D341Med (cell line): ENCODE results near the gene SPECC1L.
A peak's percentile ranks its signal among the peaks of the same experiment; 100 is the strongest.

ENCODE experiments used
- DNase-seq: peaks from one replicate; pipeline ENCODE4 v3.0.0; 2012; ENCODE audit warnings: low spot score

Gene SPECC1L

DNA sequence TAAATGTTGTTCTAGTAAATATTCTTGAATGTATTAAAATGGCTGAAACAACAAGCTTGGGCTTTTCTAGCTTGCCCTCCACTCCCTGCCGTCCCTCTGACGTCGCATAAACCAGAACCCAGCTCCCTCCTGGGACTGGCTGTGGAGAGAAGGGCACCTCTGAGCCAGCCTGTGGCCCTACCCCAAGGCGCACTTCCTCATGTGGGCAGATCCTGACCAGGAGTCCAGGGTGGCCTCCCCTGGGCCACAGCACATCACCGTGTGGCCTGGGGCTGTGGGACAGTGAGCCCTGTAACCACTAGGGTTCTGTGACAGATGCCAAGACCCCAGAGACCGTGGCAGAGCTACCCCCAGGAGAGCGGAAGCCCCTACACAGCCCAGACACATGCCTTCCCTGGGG, 146.6 kb downstream of the SPECC1L start:
- DNase-seq = no peak

DNA sequence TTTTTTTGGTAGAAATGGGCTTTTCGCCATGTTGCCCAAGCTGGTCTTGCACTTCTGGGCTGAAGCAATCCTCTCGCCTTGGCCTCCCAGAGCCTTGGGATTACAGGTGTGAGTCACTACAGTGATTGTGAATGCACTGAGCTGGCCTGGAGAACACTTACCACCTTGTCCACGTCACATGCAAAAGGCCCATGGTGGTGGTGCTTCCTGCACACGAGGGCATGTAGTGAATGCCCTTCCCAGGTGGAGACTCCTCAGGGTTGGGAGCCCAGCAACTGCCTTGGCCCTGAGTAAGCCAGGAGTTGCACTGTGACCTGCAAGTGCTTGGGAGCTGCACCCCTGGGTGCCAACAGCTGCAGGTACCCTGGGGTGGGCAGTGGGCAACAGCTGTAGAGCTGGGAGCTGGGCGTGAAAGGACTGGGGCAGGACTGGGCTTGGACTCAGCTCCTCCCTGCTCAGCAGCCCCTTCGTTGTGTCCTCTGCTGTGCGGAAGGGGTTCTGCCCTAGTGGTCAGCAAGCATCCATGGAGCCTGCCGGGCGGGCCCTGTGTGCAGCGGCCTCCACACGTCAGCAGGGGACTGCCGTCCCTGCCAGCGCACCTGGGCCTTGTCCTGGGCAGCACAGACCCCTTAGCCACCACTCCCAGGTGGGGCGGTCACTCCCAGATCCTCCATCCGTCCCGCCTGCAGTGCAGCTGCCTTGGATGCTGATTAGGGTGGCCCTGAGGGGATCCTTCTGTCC, 147.4 kb downstream of the SPECC1L start:
- no peak for DNase-seq

- DNase-seq = no peak
Measured at GRCh38 chr22:24418786-24419474, 148.3 kb downstream of the SPECC1L start.

DNA sequence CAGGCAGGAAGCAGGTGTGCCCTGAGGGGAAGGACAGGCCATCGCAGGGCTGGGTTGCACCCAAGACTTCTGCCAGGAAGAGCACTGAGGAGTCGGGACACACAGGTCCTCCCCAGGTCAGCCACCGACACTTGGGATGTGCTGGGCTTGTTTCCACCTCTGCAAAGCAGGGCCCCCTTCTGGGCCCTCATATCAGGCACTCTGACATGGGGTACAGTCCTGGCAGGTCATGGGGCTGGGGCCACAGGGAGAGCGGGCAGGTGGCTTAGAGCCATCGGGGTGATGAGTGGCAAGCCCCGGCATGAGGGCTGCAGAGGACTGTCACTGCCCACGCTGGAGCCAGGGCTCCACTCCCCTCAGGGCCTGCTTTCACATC, 148.8 kb downstream of the SPECC1L start:
- no peak for DNase-seq

DNA sequence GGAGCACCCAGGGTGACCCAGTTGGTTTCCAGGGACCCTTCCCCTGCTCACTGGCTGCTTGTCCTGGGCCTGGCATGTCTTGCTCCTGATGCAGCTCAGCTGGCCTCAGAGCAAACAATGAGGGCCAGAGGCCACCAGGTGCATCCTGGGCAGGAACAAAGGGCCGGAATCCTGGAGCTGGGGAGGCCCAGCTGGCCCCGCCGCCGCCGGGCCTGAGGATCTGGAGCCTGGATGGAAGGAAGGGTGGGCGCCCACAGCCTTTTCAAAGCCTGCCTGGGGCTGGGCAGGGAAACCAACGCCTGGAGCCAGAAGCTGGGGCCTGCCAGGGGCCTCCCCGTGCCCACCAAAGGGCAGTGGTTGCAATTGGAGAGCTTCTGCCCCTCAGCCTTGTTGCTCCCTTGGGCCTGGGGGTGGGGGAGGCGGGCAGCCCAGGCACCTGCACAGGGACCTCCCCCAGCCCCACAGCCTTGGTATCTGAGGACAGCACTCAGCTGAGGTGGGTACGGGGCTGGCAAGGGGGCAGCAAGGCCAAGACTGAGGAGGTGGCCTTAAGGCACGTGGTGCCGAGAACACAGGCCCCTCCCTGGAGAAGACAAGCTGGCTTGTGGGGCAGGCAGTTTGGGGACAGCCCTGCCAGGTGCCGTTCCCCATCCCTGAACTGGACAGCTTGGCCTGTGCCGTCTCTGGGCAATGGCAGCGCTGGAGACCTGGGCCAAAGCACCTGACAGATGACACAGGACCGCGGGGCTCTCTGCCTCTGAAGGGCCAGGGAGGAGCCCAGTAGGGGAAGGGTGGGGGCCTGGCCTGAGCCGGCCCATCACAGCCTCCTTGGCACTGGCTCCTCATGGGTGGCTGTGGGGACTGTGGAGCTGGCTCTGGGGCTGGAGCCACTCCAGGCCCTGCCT, 149.7 kb downstream of the SPECC1L start:
- no peak for DNase-seq

DNA sequence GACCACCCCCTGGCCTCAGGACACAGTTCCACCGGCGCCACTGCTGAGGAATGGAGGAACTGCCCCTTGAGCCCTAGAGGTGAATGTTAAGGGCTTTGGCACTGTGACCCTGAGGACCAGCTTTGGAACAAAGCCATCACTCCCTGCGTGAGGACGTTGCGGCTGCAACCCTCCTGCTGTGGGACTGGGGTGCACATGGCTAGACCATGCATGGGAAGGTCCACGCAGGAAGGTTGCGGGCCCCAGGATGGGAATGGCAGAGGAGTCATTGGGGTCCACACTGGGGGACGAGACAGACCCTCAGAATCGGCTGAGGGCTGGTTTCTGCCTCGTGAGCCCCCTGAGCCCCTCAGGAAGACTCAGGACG, 150.3 kb downstream of the SPECC1L start:
- DNase-seq = no peak

GRCh38 chr22:24421428-24421931, 150.8 kb downstream of the SPECC1L start:
- peak; percentile 68 for DNase-seq

DNA sequence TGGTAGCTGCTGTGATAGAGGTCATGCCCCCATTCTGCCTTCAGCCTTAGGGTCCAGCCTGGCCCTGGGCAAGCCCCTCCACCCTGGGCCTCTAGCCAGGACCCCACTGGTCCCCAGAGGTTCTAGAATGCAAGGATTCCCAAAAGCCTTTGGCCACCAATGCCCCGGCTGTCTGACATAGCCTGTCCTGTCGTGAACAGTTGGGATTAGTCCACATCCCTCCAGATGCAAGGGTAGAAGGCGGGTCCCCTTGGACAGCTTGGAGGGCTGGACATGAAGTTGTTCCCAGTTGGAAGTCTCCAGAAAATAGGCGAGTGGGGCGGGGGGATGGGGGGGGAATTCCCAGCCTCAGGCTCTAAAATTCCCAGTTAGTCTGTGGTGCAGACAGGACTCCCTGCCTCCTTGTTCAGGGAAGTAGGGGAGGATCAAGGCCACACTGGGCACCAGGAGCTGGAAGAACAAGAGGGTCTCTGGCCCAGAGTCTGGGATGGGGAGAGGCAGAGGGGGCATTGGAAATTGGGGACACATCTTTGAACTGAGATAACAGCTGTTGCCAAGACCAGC, 151.6 kb downstream of the SPECC1L start:
- no peak for DNase-seq

- peak; percentile 95 for DNase-seq
Measured at GRCh38 chr22:24423519-24424000, 152.9 kb downstream of the SPECC1L start.

DNA sequence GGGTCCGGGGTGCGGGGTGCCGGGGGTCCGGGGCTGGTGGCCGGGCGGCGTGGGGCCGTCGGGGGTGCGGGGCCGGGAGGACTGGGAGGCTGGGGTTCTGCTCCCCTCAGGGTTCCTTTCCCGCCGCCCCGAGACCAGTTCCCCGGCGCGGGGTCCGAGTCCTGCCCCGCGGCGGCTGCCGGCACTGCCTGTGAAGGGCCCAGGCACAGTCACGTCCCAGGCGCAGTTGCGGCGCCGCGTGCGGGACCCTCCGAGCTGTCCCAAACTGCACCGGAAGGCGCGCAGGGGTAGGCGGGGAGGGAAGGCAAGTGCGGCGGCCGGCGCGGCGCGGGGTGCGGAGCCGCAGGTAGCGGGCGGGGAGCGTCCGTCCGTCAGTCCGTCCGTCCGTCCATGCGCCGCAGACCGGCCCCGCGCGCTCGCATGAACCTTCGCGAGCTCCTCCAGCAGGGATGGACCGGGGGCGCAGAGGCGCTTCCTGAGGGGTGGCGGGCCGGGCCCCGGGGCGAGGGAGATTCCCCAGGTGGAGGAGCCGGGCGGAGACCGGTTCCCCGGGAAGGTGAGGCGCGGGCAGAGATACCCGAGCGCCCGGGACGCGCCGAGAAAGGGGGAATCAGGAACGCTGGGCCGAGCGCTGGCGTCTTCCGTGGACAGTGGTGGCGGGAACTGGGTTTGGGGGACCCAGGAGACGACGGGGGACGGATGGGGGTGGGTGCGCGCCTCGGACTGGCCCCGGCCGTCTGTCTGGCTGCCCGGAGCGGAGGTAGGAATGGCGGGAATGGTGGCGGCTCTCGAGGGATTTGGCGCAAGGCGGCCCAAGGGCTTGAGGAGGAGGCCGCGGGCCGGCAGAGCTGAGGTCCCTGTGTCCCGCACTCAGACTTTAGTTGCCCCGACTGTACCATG, 153.6 kb downstream of the SPECC1L start:
- no peak for DNase-seq

- DNase-seq = no peak
Measured at GRCh38 chr22:24424901-24425775, 154.5 kb downstream of the SPECC1L start.

GRCh38 chr22:24426436-24426835, 155.8 kb downstream of the SPECC1L start:
- DNase-seq = no peak

GRCh38 chr22:24426851-24427499, 156.3 kb downstream of the SPECC1L start:
- no peak for DNase-seq

- DNase-seq = no peak
Measured at GRCh38 chr22:24427500-24428164, 157.0 kb downstream of the SPECC1L start, which contains the start of gene ADORA2A. ADORA2A (plus strand) TSS chr22:24427599; CDS start chr22:24433405, 5,806 bp downstream.

DNA sequence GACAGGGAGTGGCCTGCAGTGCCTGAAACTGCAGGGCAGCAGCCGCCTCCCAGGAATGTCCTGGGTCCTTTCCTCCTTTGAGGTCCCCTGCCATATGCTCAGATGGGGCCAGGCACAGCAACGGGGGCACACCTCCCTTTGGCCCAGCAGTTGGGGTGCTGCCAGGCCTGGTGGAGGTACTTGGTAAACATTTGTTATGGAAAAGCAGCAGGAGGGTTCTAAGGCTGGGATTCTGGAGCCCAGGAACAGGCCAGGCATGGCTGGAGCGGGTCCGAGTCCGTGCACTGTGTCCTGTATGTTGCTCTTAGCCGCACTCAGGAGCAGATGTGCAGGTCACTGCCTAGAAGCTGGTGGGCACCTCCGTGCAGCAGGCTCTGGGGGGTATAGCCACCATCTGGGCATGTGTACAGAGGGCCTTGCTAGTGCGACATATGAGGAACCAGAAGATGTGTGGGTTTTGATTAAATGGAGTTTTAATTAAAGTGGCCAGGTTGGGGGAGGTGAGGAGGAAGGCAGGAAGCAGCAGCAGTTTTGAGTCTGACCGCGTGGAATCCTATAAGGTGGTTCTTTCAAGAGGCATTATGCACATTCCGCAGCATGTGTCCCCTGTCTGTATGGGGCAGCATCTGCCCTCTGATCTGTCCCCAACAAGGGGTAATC, 158.2 kb downstream of the SPECC1L start:
- DNase-seq = no peak

DNA sequence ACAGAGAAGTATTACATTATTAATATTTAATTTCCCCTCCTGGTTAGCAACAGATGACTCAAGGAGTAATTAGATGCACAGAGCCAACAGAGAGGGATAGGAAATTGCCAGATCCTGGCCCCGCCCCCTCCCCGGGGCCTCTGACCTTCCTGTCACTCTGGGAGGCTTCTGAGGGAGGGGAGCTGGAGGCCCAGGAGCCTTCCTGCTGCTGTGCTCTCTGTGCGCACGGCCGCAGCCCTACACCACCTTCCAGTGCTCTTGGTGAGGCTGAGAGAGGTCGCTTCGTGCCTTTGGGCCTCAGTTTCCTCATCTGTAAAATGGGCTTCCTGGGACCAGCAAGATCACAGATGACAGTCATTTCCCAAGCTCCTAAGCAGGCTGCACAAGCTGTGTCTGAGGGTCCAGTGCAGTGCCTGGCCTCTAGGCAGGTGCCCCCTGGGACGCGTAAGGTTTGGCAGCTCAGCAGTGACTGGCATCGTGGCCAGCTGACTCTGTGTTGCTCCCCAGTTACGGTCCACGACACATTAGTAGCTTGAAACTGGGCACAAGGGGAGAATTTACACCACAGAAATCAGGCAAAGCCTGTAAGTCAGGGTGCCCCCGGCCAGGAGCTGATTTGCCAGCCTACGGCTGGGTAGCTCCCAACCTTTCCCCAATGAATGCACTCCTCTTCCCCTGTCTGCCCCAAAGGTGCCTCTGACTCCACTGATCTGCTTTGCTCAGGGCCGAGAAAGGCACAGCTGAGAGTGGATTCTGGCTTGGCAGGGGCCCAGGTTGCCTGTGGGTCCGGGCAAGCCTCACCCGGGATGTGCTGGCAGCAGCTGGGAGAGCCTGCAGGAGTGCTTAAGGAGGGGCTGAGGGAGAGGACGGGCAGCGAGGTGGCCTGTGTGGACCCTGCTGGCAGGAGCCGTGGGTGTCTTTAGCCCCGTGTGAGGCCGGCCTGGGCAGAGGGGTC, 159.1 kb downstream of the SPECC1L start:
- DNase-seq = no peak
